Ecto neural progenitor cell (in vitro differentiated cells): ENCODE measurements around the gene ALKBH5.

ENCODE experiments used
- DNase-seq: peaks from one replicate; pipeline ENCODE4 v3.0.0-alpha.2; 2018; ENCODE audit warnings: low spot score

The ALKBH5 gene

DNA sequence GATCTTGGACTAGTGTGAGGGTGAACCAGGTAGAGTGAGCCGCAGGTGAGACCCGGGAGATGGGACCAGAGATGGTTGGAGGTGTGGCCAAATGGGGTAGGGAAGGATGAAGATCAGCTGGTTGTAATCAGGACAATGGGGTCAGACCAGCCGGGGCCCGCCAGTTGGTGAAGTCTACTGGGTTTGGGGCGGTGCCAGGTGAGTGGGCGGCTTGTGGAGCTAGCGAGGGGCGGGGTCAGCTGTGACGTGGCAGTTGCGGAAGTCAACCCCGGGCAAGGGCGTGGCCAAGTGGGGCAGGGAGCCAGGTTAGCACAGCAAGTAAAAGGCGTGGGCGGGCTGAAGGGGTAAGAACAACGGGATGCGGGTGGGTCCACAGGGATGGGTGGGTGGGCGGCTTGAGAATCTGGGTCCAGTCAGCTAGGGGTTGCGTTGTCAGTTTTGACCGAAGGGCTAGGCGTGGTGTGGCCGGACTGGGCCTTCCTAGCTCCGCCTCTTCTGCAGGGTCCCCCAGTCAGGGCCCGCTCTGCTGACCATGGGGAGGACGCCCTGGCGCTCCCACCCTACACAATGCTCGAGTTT is 25.5 kb upstream of the ALKBH5 start:
- peak; percentile 95 for DNase-seq

DNA sequence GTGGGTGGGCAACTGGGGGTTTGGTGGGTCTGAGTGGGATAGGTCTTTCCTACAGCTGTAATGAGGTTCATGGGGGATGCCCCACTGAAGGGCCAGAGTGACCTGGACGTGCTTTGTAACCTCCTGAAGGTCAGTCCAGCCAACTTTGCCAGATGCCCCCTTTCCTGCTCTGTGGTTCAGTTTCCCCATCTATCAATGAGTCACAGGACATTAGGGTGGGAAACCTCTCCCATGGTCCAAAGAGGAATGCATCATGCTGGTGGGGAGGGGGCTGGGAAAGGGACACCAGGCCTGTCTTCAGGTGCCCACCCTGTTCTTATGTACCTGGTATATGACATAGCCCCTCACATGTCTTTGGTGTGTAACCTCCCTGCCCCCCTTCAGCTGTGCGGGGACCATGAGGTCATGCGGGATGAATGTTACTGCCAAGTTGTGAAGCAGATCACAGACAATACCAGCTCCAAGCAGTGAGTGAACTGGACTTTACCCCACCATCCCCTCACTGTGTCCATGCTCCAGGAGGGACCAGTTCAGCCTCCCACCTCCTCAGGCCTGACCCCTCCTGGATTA is 24.0 kb upstream of the ALKBH5 start:
- no peak for DNase-seq

GRCh38 chr17:18160128-18160856 is 23.3 kb upstream of the ALKBH5 start:
- no peak for DNase-seq

DNA sequence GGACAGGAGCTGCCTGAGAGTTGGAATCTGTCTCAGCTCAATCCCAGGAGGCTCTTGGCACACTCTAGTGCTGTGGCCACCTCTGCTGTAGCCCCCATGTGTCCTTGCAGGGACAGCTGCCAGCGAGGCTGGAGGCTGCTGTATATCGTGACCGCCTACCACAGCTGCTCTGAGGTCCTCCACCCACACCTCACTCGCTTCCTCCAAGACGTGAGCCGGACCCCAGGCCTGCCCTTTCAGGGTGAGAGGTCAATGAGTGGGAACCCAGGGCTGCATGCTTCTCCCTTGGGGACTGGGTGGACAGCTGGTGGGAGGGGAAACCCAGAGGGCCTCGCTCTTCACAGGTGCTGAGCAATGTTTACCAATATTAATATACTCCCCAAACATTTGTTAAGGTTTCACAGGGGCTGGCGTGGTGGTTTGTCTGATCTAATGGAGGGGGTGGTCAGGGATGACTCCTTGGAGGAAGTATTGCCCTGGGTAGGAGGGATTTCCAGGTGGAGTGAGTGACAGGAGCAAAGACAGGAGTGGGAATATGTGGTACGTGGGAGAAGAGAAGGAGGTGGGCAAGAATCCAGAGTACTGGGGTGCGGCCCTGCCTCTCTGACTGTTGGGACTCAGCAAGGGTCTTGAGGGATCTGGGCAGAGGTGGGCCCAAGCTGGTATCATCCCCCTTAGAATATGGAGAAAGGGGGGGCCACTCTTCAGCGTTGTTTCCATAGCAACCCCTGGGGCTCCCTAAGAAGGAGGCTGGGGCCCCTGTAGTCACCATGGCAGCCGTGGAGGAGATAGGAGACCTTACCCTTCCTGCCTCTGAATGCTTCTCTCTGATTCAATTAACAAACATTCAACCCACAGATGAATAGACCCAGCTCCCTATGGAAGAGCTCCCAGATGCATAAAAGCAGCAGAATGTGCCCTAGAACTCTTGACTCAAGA is 22.2 kb upstream of the ALKBH5 start:
- no peak for DNase-seq

GRCh38 chr17:18163547-18163946 is 20.1 kb upstream of the ALKBH5 start:
- no peak for DNase-seq

GRCh38 chr17:18166894-18167293 is 16.7 kb upstream of the ALKBH5 start:
- no peak for DNase-seq

- no peak for DNase-seq
These were observed 16.2 kb upstream of the ALKBH5 start for GRCh38 chr17:18167421-18167820.

DNA sequence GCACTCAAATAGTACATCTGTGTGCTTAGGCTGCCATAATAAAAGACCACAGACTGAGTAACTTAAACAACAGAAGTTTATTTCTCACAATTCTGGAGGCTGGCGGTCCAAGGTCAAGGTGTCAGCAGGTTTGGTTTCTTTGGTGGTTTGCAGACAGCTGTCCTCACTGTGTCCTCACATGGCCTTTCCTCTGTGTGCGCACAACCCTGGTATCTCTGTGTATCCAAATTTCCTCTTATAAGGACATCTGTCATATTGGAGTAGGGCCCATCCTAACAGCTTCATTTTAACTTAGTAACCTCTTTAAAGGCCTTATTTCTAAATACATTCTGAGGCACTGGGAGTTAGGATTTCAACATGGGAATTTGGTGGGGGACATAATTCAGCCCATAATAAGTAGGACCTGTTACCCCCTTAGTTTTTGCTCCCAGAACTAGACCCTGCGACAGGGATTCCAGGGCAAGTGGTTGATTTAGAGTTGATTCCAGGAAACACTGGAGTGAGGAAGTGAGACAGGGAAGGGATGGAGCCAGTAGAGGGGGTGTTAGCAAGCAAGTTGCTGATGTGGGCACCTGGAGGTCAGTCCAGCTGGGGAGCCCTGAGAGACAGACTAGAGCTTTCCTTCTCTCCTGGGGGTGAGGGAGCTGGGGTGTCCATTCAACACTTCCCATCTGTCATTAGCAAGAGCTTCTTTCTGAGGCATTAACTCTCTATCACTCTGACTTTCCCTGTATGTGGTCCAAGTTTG is 10.9 kb upstream of the ALKBH5 start:
- no peak for DNase-seq

DNA sequence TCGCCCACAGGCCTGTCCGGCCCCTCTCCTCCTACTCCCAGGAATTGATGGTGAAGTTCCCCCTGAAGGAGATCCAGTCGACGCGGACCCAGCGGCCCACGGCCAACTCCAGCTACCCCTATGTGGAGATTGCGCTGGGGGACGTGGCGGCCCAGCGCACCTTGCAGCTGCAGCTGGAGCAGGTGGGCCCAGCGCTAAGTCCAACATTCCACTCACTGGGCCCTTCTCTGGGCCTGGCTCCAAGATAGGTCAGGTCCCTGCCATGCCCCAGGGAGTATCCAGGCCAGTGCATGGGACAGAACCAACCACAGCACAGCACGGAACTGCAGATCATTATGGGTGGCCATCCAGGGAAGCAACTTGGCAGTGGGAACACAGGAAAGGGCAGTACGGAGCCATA is 9.9 kb upstream of the ALKBH5 start:
- DNase-seq = no peak

DNA sequence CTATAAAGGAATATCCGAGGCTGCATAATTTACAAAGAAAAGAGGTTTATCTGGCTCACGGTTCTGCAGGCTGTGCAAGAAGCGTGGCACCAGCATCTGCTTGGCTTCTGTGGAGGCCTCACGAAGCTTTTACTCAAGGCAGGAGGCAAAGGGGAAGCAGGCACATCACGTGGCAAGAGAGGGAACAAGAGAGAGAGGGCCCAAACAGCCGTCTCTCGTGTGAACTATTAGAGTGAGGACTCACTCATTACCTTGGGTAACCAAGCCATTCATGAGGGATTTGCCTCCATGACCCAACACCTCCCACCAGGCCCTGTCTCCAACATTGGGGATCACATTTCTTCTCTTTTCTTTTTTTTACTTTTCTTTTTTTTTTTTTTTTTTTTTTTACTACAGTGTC is 7.5 kb upstream of the ALKBH5 start:
- no peak for DNase-seq

DNA sequence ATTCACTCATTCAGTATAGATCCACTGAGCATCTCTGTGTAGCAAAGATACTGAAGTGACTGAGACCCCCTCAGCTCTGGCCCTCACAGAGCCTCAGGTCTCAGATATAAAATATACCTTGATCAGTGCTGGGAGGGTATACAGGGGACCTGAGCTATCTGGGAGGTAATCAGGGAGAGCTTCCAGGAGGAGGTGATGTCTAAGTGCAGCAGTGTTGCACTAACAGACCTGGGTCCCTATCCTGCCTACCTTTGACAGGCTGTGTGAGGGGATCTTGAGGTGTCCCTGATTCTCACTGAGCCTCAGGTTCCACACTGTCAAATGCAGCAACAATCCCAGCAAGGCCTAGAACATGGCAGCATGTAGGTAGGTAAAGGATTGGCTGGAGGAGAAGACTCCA is 6.5 kb upstream of the ALKBH5 start:
- DNase-seq = no peak

DNA sequence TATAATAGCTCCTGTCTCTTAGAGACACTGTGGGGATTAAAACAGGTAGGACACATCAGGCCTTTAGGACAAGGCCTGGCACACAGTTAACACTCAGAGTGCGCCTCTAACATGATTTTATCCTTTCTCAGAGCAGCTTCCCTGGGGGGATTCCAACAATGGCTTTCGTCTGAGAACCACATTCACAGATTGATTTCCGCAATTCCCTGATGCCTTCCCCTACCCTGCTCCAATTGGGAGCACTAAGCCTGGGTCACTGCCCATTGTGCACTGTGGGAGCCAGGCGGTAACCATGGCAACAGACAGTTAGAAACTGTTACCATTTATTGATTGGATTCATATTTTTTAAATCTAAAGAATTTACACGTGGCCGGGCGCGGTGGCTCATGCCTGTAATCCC is 5.9 kb upstream of the ALKBH5 start:
- DNase-seq = no peak

DNA sequence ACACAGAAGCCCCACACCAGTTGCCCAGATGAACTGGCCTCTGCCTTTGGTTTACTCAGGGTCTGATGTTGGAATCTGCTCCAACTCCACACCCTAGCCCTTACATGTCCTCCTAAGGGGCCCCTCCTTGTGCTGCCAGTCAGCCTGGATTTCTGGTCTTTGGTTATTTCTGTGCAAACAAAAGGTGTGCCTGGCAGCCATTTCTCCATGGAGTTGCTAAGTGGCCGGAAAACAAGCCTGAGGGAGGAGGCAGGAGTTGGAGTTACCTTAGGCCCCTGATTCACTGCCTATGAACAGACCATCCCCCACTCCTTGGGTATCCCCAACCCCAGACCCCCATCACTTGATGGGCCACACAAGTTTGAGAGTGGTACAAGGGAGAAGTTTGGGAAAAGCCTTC is 4.4 kb upstream of the ALKBH5 start:
- no peak for DNase-seq

GRCh38 chr17:18179804-18180203 is 3.8 kb upstream of the ALKBH5 start:
- DNase-seq = no peak

GRCh38 chr17:18181358-18181757 is 2.3 kb upstream of the ALKBH5 start:
- DNase-seq = no peak

GRCh38 chr17:18182110-18182977 is 1.3 kb upstream of the ALKBH5 start:
- DNase-seq = peak; percentile 73

DNA sequence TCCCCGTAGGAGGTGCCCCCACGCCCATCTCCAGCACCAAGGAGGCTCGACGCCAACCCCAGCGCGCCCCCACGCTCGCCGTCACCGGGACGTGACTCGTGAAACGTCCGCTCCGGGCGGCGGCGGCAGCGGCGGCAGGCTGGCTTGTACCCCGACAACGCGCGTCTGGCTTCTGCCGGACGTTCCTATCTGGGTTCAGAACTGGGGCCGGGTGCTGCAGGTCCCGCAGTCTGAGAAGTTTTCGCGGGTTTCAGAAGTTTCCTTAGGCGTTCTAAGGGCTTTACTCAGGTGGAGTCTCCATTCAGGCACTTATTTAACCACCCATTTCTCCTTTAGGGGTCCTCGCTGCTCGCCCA is 672 bp upstream of the ALKBH5 start:
- DNase-seq = peak; percentile 91

- DNase-seq = peak; percentile 79
These were observed 759 bp downstream of the ALKBH5 start for GRCh38 chr17:18184143-18185031.

DNA sequence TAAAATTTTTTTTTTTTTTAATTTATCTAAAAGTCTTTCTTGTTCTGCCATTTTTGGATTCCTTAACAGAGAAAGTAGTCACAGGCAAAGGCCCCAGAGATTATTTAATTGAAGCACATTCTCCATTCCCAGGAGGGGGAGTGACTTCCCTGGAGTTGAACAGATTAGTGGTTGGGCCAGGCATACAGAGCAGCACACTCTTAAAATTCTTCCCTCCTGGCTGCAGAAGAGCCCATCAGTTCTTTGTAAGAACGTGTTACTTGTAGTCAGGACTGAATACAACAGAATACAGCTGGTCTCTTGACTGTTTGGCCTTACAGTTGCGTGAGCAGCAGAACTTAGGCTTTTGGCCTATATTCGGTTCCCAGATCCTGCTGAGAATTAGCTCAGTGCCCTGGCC is 1.8 kb downstream of the ALKBH5 start:
- DNase-seq = no peak
